Kidney epithelial cell (primary cell): Measurements from ENCODE around the gene HSD11B2. TPM values are rescaled to one million over a fixed set of nuclear protein-coding genes. Genes with fewer than 3 reads are reported as not detected.
A peak's percentile ranks its signal among the peaks of the same experiment; 100 is the strongest.

ENCODE experiments used
- DNase-seq: peaks from one replicate; pipeline ENCODE4 v3.0.0-alpha.2; 2010; ENCODE audit warnings: low read depth
- H3K27me3 ChIP-seq: 2 replicates; pipeline ENCODE4 v1.6.0; 2011; ENCODE audit warnings: low read length; ENCODE audit not compliant: control insufficient read depth, insufficient read depth
- H3K36me3 ChIP-seq: 2 replicates; pipeline ENCODE4 v1.5.1; 2011; ENCODE audit warnings: low read length; ENCODE audit not compliant: control insufficient read depth, insufficient read depth
- H3K4me3 ChIP-seq: 2 replicates; pipeline ENCODE4 v1.5.1; 2011; ENCODE audit warnings: low read depth, mild to moderate bottlenecking, control low read depth, low read length
- total RNA-seq: library from RNA; depleted of rRNA; stranded (reverse); fragments of >200 nt; gene quantifications from 2 replicates; pipeline ENCODE4 v1.2.3, GENCODE V29; 2015
- TF ChIP-seq, protein P1 (sequence below): IDR thresholded peaks from 2 replicates; pipeline ENCODE4 v1.5.1; 2011; ENCODE audit warnings: mild to moderate bottlenecking, moderate library complexity, low read length, control low read depth, inconsistent platforms; ENCODE audit not compliant: insufficient read depth, poor library complexity, severe bottlenecking

Gene HSD11B2
- total RNA-seq, 1 donor from 2014 or later, result 5.8 TPM

DNA sequence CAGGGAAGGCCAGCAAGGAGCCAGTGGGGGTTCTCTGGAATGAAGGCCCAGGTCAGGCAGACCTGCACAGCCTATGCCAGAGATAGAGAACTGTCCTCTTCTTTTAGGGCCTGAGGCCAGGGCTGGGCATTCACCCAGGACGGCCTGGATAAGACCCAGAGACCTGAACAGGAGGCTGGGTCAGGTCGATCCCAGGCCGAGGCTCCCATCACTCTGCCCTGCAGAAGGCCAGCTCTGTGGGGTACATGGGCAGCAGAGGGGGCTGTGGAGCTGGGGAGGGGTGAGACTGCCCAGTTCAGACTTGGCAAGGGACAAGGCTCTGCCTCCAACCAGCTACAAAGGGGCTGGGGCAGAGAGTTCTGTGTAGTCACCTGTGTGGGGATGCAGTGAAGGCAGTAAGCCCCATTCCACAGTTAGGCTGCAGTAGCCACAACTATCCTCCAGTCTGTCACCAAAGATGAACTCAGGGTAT, 14.6 kb downstream of the HSD11B2 start:
- peaks cover under 1% of the 10 kb centered on the region for H3K36me3 ChIP-seq
- H3K27me3 ChIP-seq, result no peaks in the 10 kb centered on the region
- TF ChIP-seq, protein P1, sequence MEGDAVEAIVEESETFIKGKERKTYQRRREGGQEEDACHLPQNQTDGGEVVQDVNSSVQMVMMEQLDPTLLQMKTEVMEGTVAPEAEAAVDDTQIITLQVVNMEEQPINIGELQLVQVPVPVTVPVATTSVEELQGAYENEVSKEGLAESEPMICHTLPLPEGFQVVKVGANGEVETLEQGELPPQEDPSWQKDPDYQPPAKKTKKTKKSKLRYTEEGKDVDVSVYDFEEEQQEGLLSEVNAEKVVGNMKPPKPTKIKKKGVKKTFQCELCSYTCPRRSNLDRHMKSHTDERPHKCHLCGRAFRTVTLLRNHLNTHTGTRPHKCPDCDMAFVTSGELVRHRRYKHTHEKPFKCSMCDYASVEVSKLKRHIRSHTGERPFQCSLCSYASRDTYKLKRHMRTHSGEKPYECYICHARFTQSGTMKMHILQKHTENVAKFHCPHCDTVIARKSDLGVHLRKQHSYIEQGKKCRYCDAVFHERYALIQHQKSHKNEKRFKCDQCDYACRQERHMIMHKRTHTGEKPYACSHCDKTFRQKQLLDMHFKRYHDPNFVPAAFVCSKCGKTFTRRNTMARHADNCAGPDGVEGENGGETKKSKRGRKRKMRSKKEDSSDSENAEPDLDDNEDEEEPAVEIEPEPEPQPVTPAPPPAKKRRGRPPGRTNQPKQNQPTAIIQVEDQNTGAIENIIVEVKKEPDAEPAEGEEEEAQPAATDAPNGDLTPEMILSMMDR, result no peak
- no peak overlapping the region for H3K4me3 ChIP-seq
- no peak for DNase-seq

DNA sequence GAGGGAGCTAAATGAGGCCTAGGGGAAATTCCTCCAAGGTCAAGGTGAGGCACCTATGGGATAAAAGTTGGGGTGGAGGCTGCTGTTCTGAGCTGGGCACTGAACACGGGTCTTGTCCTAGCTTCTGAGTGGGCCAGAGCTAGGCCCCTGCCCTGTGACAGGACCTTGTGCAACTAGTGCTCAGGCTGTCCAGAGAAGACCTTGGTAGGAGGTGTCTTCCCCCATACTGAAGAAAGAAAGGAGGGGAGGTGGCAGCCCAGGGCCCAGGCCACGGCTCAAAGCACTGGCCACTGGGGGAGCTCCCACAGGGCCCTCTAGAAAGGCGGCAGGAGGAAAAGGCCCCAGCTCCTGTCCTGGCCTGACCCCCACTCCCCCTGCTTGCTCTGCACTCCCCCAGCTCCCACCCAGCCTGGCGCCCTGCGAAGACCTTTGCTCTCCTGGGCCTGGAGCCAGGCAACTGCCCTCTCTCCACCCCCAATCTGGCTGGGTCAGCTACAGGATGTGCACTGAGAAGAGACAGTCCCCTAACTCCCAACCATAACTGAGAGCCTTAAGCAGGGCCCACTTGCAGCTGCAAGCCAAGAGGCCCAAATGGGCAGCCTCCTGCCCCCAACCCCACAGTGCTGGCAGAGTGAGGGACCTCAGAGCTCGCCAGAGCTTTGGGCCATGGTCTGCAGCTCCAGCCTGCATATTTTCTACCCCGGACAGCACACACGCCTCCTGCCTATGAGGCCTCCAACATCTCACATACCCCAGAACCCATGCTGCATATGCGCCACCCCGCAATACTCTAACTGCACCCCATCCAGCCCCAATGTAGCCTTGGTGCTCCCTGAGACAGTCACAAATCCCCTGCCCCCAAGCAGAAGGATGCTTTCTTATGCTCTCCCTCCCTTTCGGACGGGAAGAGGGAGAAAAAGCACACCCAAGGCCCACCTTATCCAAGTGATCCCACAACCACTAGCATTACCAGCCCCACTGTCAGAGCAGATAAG, 15.3 kb downstream of the HSD11B2 start:
- no peak overlapping the region for H3K4me3 ChIP-seq
- TF ChIP-seq, protein P1, result no peak
- no peaks in the 10 kb centered on the region for H3K27me3 ChIP-seq
- DNase-seq, result no peak
- no peaks in the 10 kb centered on the region for H3K36me3 ChIP-seq

DNA sequence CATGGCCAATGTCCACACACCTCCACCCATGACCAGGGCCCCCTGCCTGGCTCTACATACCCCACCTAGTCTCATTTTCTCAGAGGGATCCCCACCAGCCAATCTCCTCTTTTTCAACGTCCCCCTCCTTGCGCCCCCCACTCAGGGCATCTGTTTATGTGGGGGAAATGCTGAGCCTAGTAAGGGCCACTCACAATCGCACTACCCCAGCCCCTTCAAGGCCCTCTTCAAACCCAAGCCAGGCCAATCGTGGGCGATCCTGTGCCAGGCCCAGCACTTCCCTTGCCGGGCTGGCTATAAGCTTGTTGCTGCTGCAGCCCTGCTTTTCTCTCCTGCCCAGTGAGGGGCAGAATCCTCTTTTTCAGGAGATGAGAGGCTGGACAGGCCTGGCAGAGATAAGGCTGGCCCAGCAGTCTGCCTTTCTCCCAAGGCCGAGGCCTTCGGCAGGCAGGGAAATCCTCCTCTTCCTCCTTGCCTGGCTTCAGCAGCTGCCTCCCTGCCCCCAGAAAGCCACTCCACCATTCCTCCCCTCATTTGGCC, 16.1 kb downstream of the HSD11B2 start:
- DNase-seq, result no peak
- Histone ChIP-seq H3K4me3 (no peak overlapping the region), H3K27me3 (no peaks in the 10 kb centered on the region), H3K36me3 (no peaks in the 10 kb centered on the region)
- TF ChIP-seq, protein P1, result no peak

DNA sequence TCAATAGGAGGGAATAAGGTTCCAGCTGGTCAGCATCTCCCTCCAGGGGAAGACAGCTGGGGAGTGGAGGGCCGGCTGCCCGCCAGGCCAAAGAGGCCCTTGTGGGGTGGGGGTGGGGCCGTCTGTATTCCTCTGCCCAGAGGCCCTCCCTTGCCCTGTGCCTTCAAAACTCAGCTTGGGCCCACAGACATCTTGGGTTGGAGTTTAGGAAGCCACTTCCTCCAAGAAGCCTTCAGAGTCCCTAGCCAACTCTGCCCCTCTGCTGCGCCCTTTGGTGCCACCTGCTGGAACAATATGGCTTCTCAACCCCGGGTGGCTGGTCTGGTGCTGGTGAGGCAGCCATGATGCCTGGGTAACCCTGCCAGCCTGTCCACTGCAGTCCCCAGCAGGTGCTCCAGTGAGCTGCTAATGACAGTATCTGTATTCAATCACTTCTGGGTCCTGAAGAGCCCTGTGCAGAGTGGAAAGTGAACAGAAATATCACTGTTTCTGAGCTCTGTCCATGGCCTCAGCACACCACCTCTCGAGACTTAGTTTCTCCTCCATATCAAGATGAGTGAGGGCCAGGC, 16.7 kb downstream of the HSD11B2 start:
- no peak for DNase-seq
- TF ChIP-seq, protein P1, result peak; percentile 48
- H3K27me3 ChIP-seq, result no peaks in the 10 kb centered on the region
- H3K4me3 ChIP-seq, result no peak overlapping the region
- H3K36me3 ChIP-seq, result no peaks in the 10 kb centered on the region

DNA sequence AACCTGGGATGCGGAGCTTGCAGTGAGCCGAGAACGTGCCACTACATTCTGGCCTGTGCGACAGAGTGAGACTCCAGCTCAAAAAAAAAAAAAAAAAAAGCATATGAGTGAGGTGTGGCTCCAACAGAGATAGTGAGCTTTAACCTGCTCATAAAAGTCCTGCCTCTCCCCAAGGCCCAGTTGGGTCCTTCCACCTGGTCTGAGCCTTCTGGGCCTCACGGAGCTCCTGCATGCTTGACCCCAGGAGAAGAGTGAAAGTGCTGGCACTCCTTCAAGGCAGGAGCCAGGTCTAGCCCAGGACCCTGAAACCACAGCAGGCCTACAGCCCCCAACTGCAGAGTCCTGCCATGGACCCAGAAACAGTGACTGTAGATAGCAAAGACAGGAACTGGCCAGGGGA, 17.7 kb downstream of the HSD11B2 start:
- no peaks in the 10 kb centered on the region for H3K27me3 ChIP-seq
- H3K36me3 ChIP-seq, result peaks cover 3% of the 10 kb centered on the region
- no peak overlapping the region for H3K4me3 ChIP-seq
- no peak for DNase-seq
- TF ChIP-seq, protein P1, result no peak
